C1 segment of cervical spinal cord (tissue), 14 donors: ENCODE results near the gene RHOH.
"Not testable (repeated sequence)": the region's sequence is repeated elsewhere in the genome, so short reads cannot be mapped to it uniquely, and the experiment has no call there.

Experiments used
- DNase-seq, 14 donors: peaks; one replicate each; lab custom pipeline; 2025; lab: John Stamatoyannopoulos, UW

RHOH gene

GRCh38 chr4:40258627-40259026, 61.8 kb downstream of the RHOH start:
- no peak for DNase-seq

GRCh38 chr4:40261231-40262076, 64.6 kb downstream of the RHOH start:
- DNase-seq, result no peak

GRCh38 chr4:40262077-40262528, 65.3 kb downstream of the RHOH start:
- no peak for DNase-seq

DNA sequence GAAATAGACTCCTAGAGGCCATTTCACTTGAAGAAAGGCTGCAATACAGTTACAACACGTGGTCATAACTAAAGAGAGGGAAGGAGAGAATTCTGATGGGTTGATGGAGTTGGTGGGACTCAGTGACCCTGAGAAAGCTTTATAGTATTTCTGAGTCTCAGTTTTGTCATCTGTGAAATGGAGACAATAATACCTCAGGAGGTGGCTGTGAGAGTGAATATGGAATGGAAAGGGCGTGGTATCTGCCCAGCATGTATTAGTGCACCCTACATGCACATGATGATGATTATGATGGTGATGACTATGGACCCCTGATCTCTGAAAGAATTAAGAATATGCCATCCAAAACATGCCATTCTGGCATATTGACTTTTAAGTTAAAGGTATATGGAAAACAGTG, 66.0 kb downstream of the RHOH start:
- no peak for DNase-seq

GRCh38 chr4:40264497-40264896, 67.7 kb downstream of the RHOH start:
- no peak for DNase-seq

GRCh38 chr4:40264995-40265909, 68.4 kb downstream of the RHOH start:
- no peak for DNase-seq

DNA sequence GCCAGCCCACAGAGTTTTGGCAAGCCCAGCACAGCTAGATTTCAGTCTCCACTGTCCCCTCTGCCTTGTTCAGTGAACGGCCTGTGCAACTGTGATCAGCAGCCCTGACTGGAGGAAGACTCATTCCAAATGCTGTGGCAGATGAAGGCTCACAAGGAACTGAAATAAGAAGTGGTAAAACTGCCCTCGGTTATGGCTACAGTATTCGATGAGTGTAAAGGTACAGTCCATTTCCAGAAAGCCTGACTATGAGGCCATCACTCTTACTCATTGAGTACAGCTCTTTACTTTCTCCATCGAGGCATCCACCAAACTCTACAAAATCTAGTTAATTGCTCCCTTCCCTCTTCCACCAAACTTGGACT, 69.1 kb downstream of the RHOH start:
- no peak for DNase-seq

DNA sequence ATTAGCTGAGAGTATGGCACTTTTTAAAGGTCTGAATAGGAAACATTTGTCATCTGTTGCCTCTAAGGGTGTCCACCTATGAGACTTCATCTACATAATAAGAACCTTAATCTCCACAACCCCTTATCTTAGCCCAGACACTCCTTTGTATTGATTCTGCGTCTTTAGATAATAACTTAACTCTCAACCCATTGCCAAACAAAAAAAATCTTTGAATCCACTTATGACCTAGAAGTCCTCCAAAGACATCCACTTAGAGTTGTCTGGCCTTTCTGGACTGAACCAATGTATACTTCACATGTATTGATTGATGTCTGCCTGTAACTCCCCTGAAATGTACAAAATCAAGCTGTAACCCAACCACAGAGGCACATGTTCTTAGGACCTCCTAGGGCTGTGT, 72.3 kb downstream of the RHOH start:
- DNase-seq, result no peak

DNA sequence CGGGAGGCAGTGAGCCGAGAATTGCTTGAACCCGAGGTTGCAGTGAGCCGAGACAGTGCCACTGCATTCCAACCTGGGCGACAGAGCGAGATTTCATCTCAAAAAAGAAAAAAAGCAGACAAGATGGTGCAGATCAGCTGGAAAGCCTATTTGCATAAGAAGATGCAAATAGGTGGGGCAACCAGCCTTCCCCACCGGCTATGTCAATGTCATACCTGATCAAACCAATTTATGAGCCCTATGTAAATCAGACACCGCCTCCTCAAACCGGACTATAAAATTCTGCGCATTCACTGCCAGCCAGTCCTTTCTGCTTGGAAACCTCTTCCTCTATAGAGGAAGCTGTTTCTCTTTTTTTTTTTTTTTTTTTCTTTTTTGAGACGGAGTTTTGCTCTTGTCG, 73.8 kb downstream of the RHOH start:
- no peak for DNase-seq

GRCh38 chr4:40275065-40275730, 78.4 kb downstream of the RHOH start:
- DNase-seq, result no peak

DNA sequence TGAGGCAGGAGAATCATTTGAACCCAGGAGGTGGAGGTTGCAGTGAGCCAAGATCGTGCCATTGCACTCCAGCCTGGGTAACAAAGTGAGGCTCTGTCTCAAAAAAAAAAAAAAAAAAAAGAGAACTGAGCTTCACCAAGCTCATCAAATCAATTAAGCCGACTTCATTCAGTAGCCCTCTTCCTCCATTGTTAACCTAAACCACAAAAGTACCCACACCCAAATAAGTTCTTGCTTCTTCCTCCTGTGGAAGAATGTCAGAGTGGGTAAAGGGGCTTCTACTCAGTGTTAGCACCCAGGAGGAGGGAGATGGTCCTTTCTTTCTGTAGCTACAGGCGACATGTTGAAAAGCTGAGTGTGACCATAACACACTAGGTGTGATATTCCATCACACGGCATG, 79.7 kb downstream of the RHOH start:
- no peak for DNase-seq

GRCh38 chr4:40280586-40280985, 83.8 kb downstream of the RHOH start:
- no peak for DNase-seq

DNA sequence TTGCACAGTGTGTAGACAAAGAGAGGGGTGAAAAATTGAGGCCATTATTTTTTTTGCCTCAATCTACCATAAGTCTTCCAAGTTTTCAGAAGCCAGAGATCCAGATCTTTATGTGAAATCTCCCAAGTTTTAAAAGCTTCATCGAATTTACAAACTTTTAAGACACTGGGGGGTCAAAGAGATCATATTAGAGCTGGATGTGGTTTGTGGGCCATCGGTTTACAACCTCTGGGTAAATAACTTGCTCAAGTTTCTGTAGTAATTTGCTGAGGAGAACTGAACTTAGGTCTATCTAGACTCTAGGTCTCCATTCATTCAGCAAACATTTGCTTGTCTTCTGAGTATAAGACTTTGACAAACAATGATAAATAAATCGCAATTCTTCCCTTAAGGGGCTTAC, 84.3 kb downstream of the RHOH start:
- DNase-seq, result no peak

DNA sequence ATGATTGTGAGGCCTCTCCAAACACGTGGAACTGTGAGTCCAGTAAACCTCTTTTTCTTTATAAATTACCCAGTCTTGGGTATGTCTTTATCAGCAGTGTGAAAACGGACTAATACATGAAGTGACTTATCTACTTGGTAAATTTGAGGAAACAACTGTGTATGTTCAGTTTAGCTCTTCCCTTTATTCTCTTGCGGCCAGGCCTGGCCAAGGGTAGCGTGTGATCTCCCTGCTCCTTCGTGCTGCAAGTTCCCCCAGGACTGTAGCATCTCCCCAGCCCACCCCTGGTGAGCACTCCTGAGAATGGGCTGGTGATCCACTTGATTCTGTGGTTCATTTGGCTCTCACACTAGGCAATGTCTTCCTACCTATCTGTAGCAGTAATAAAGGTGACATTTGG, 85.1 kb downstream of the RHOH start:
- DNase-seq, result no peak

DNA sequence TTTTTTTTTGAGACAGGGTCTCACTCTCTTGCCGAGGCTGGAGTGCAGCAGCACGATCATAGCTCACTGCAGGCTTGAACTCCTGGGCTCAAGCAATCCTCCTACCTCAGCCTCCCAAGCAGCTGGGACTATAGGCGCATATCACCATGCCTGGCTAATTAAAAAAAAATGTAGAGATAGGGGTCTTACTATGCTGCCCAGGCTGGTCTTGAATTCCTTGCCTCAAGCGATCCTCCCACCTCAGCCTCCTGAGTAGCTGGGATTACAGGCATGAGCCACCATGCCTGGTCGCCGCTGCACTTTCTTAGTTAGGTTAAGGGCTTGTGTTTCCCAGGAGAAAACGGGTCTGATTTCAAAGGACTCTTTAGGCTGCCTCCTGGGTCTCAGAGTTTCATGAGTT, 86.0 kb downstream of the RHOH start:
- not testable (repeated sequence) for DNase-seq

DNA sequence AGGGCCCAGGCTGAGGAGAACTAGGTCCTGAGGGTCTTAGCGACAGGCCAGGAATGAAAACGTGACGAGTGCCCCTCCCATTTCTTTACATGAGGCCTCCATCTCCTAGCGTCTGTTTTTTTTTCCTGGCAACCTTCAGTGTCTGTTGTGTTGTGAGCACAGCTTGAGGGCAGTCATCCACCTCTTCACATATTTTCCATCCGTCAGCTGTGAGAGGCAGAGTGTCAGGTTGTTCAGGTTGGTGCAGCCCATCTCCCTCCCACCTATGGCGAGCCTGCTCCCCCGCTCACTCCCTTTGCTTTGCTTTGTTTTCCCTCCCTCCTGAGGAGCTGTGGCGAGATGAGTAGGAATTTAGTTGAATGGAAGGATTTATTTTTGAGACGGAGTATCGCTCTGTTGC, 86.6 kb downstream of the RHOH start:
- DNase-seq, result no peak

GRCh38 chr4:40283968-40284367, 87.1 kb downstream of the RHOH start:
- no peak for DNase-seq

DNA sequence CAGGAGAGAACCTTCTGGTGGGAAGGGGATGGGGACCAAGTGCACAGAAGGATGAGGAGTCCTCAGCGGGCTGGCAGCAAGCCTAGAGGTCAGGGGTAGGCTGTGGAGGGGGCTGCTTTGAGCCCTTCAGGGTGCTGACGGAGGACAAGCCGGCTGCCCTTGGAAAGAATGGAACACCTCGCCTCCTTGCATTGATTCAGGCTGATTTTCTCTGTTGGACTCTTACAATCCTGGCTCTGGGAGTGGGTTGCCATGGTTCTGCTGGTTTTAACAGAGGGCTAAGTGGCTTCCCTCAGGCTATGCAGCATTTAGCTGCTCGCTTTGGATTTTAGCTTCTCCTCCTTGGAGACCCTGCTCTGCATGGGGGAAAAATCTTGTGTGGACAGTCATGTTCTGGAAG, 88.9 kb downstream of the RHOH start:
- DNase-seq, result peak in 1 of 14 donors; percentile 7

- no peak for DNase-seq
These were observed 91.7 kb downstream of the RHOH start for GRCh38 chr4:40288566-40288965.

- no peak for DNase-seq
These were observed 92.7 kb downstream of the RHOH start for GRCh38 chr4:40289366-40290188.

DNA sequence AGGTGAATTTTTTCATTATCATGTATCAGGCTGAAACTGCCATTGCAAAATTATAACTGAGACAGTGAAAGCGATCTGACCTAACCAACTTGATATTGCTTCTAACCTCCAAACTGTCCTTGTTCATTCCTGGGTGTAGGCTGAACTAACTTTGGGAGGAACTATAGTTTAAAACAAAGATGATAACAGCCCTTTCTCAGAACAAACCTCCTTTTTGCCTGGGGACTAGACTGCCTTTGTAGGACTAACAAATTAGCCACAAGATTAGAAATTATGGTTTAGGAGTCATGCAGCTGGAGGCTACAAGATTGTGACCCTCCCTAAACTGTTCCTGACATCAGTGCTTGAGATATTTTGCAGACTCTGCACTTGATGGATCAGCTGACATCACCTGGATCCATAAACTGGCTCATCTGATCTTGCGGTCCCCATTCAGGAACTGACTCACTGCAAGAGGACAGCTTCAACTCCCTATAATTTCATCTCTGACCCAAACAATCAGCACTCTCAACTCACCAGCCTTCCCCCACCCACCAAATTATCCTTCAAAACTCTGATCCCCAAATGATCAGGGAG, 93.9 kb downstream of the RHOH start:
- DNase-seq, result not testable (repeated sequence)
